Thyroid gland (tissue), 4 donors: ENCODE data around the gene NEK6.

Experiments used
- POLR2A ChIP-seq, 2 donors: fragments of 450-650 bp; IDR thresholded peaks; one replicate each; pipeline ENCODE4 v1.6.1; 2017; ENCODE audit warnings: antibody characterized with exemption in 2 of 2, mild to moderate bottlenecking in 2 of 2, moderate library complexity in 1 of 2
- TF ChIP-seq, protein P1 (sequence below), 6 experiments: fragments of 200-600 bp in 3 of 6; fragments of 450-650 bp in 3 of 6; sonication (generic) in 3 of 6; IDR thresholded peaks; one replicate each; pipeline ENCODE4 v1.5.1; 2016 to 2019; ENCODE audit warnings: antibody characterized with exemption in 6 of 6, mild to moderate bottlenecking in 2 of 6, inconsistent platforms in 1 of 6, moderate library complexity in 1 of 6

GRCh38 chr9:124340219-124341069 is 82.7 kb downstream of the NEK6 start:
- TF ChIP-seq, protein P1, sequence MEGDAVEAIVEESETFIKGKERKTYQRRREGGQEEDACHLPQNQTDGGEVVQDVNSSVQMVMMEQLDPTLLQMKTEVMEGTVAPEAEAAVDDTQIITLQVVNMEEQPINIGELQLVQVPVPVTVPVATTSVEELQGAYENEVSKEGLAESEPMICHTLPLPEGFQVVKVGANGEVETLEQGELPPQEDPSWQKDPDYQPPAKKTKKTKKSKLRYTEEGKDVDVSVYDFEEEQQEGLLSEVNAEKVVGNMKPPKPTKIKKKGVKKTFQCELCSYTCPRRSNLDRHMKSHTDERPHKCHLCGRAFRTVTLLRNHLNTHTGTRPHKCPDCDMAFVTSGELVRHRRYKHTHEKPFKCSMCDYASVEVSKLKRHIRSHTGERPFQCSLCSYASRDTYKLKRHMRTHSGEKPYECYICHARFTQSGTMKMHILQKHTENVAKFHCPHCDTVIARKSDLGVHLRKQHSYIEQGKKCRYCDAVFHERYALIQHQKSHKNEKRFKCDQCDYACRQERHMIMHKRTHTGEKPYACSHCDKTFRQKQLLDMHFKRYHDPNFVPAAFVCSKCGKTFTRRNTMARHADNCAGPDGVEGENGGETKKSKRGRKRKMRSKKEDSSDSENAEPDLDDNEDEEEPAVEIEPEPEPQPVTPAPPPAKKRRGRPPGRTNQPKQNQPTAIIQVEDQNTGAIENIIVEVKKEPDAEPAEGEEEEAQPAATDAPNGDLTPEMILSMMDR (IDR thresholded peaks at IDR 0.05): no peak
- TF ChIP-seq POLR2A (IDR thresholded peaks at IDR 0.05): no peak
